Activated CD4-positive, alpha-beta T cell treated with anti-CD3 and anti-CD28 coated beads, Interleukin-2, amount 10 ng/mL, durations not matched to agents 24 days and 14 days (primary cell): Measurements from ENCODE around the gene CRY1. TPM values are rescaled to one million over a fixed set of nuclear protein-coding genes. Genes with fewer than 3 reads are reported as not detected.
"Not testable (repeated sequence)": the region's sequence is repeated elsewhere in the genome, so short reads cannot be mapped to it uniquely, and the experiment has no call there.

Source experiments
- DNase-seq: peaks from one replicate; pipeline ENCODE4 v3.0.0; 2022
- H3K27ac Mint-ChIP-seq: one replicate; pipeline ENCODE4 v1.8.0; 2022; ENCODE audit warnings: mild to moderate bottlenecking, mixed read lengths
- H3K27me3 Mint-ChIP-seq: one replicate; pipeline ENCODE4 v1.8.0; 2022; ENCODE audit warnings: mixed read lengths
- H3K36me3 Mint-ChIP-seq: one replicate; pipeline ENCODE4 v1.8.0; 2022; ENCODE audit warnings: low read depth, mild to moderate bottlenecking, mixed read lengths
- H3K4me1 Mint-ChIP-seq: one replicate; pipeline ENCODE4 v1.8.0; 2021; ENCODE audit warnings: mixed read lengths
- H3K4me3 Mint-ChIP-seq: one replicate; pipeline ENCODE4 v1.8.0; 2022; ENCODE audit warnings: mild to moderate bottlenecking, moderate library complexity, mixed read lengths
- H3K9me3 Mint-ChIP-seq: one replicate; pipeline ENCODE4 v1.8.0; 2021; ENCODE audit warnings: mixed read lengths
- intact Hi-C: fragments of 100-400 bp; cut with micrococcal nuclease; formaldehyde crosslinking; loops from one replicate; pipeline ENCODE4 v1.15.1; 2023
- total RNA-seq: library from RNA; stranded (reverse); gene quantifications from 2 replicates; pipeline ENCODE4 v1.2.3, GENCODE V29; 2022

CRY1 gene
- total RNA-seq, 1 donor from 2014 or later, result 26.0 TPM

DNA sequence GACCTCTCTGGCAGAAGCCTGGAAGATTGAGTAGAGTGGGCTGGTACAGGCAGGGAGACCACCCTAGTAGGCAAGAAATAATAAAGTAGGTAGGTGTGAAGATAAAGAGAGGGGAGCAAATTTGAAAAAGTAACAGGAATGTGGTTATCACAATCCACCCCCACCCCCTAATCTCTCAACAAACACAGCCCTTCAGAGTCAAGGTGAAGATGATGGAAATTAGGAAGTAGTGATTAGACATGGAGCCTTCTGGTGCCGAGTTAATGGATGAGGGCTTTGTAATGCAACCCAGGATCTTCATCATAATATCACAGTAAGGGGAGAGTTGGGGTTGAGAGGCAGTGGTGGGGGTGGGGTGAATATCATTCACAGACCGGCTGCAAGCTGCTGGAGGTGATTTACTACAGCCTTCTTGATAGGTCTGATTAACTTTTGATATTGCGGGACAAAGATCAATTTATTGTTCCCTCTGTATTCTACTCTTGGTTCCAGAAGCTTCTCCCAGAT lies 29.2 kb upstream of the CRY1 start:
- DNase-seq, result no peak
- intact Hi-C loops, result no loop called here
- Mint-ChIP-seq H3K4me1 (no peaks in the 10 kb centered on the region), H3K4me3 (no peak overlapping the region), H3K9me3 (no peaks in the 10 kb centered on the region), H3K36me3 (no peaks in the 10 kb centered on the region), H3K27ac (no peak overlapping the region), H3K27me3 (peaks cover 31% of the 10 kb centered on the region)

DNA sequence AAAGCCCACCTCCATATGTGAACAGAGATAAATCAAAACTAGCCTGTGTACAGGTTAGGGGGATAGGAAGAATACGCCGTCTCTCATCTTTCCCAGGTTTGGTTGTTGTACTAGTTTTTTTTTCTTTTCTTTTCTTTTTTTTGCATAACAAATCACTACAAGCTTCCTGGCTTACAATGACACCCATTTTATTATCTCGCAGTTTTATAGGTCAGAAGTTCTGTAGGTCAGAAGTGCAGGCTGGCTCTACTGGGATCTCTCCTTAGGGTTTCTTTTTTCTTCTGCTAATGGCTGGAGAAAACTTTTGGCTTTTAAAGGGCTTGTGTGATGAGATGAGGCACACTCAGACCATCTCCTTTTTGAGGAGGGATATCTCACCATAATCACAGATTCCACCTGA lies 25.7 kb upstream of the CRY1 start:
- H3K27ac Mint-ChIP-seq, result no peak overlapping the region
- no peak overlapping the region for H3K4me3 Mint-ChIP-seq
- DNase-seq, result no peak
- no peaks in the 10 kb centered on the region for H3K36me3 Mint-ChIP-seq
- intact Hi-C loops, result no loop called here
- no peaks in the 10 kb centered on the region for H3K4me1 Mint-ChIP-seq
- peaks cover 26% of the 10 kb centered on the region for H3K27me3 Mint-ChIP-seq
- H3K9me3 Mint-ChIP-seq, result no peaks in the 10 kb centered on the region

DNA sequence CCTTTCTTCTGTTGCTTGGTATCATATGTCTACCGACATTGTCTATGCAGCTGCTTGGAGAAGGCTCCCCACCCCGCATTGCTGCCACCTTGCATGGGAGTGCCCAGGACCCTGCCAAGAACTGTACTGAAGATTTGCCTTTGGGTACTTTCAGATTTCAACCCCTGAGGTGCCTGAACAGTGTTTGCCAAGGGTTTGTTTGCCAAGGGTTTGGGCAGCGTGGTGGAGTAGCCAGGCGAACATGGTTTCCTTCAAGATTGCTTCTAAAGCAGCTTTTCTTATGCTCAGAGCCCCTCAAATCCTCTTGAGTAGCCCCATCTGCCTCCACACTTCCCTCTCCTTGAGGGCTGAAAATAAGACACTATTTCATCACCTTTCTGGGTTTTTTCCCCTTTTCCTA lies 25.3 kb upstream of the CRY1 start:
- H3K36me3 Mint-ChIP-seq, result no peaks in the 10 kb centered on the region
- peaks cover 25% of the 10 kb centered on the region for H3K27me3 Mint-ChIP-seq
- intact Hi-C loops, result no loop called here
- H3K27ac Mint-ChIP-seq, result no peak overlapping the region
- DNase-seq, result no peak
- H3K9me3 Mint-ChIP-seq, result no peaks in the 10 kb centered on the region
- H3K4me1 Mint-ChIP-seq, result no peaks in the 10 kb centered on the region
- H3K4me3 Mint-ChIP-seq, result no peak overlapping the region

DNA sequence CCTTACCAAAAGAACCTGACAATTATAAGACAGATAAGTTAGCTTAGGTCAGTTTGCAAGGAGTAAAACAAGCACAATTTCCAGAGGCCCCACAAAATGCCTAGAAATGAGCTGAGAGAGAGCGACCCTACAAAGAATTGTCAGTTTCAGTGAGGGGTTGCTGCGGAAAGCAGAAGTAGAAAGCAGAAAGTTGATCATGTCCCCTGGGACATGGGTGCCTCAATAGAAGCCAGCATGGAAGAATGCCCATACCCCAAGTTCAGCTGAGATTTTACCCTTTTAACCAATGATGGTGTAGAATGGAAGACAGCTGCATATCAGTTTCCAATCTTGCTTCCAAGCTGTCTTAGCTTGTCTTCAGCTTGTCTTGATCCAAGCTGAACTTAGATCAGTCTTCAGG lies 21.8 kb upstream of the CRY1 start:
- Mint-ChIP-seq H3K9me3 (no peaks in the 10 kb centered on the region), H3K27ac (no peak overlapping the region), H3K4me1 (no peaks in the 10 kb centered on the region), H3K27me3 (peaks cover 32% of the 10 kb centered on the region), H3K4me3 (no peak overlapping the region), H3K36me3 (no peaks in the 10 kb centered on the region)
- intact Hi-C loops, result no loop called here
- DNase-seq, result no peak

DNA sequence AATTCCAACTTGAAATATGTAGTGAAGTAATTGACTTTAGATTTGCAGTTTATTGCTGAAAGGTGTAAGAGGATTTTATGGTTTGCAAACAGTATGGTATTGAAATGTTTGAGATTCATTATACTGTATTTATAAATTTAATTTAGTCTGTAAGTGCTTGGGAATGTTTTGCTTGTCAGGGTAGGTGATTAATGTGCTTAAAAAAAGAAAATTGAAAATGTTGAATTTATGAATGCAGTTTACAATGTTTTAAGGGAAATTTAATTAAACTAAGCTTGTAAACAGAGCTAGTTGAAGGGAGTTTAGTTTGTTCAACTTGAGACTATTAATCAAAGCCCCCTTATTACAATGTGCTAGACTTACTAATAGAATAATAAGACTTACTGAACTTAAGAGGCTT lies 18.0 kb upstream of the CRY1 start:
- Mint-ChIP-seq H3K27ac (no peak overlapping the region), H3K27me3 (peaks cover 29% of the 10 kb centered on the region), H3K4me3 (no peak overlapping the region), H3K9me3 (no peaks in the 10 kb centered on the region), H3K36me3 (no peaks in the 10 kb centered on the region), H3K4me1 (peaks cover 2% of the 10 kb centered on the region)
- no peak for DNase-seq
- intact Hi-C loops, result no loop called here

DNA sequence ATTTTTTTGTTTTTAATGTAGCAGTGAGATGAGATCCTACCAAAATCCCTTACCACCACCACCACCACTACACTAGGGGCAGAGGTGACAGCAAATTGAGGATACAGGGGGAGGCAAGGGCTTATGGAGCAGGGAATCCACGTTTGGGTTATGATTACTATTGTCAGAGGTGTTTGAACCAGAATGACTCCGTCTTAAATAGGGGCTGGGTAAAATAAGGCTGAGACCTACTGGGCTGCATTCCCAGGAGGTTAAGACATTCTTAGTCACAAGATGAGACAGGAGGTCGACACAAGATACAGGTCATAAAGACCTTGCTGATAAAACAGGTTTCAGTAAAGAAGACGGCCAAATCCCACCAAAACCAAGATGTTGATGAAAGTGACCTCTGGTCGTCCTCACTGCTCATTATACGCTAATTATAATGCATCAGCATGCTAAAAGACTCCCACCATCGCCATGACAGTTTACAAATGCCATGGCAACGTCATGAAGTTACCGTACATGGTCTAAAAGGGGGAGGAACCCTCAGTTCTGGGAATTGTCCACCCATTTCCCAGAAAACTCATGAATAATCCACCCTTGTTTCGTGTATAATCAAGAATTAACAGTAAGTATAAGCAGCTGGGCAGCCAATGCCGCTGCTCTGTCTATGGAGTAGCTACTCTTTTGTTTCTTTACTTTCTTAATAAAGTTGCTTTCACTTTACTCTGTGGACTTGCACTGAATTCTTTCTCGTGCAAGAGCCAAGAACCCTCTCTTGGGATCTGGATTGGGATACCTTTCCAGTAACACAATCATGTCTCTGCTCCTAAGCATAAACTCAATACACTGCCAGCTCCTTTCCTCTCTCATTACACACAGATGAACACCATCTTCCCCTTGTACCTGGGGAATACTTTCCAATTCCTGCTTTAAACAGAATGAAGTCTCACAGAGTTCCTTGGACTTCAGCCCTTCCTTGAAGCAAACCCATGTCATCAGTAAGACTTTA lies 16.7 kb upstream of the CRY1 start:
- no peaks in the 10 kb centered on the region for H3K36me3 Mint-ChIP-seq
- H3K4me3 Mint-ChIP-seq, result no peak overlapping the region
- intact Hi-C loops, result loop anchor here (10.0 kb wide), 1 partner anchor 725 kb away; no protein-coding TSS in a partner anchor
- H3K9me3 Mint-ChIP-seq, result no peaks in the 10 kb centered on the region
- no peak overlapping the region for H3K27ac Mint-ChIP-seq
- peaks cover 2% of the 10 kb centered on the region for H3K4me1 Mint-ChIP-seq
- peaks cover 30% of the 10 kb centered on the region for H3K27me3 Mint-ChIP-seq
- no peak for DNase-seq

DNA sequence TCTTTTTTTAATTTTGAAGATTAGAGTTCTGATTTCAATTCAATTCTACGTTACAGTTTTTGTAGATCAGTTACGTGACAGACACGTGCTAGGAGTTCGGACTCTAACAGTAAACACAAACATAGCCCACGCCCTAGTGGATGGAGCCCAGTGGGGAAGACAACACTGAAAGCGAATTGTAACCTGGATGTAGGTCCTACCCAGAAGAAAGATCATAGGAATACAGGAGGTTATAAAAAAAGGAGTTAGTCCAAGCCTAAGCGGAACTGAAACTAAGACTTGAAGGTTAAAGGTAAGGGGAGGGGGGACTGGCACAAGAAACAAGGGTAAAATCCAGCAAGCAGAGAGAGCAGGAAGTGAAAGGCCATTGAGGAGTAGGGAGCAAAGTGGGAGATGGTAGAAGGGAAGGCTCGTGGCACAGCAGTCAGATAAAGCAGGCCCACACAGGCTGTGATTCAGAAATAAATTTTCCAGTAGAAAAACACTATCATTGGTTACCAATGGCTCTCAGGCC lies 15.7 kb upstream of the CRY1 start:
- H3K27ac Mint-ChIP-seq, result no peak overlapping the region
- peaks cover 27% of the 10 kb centered on the region for H3K27me3 Mint-ChIP-seq
- no peaks in the 10 kb centered on the region for H3K36me3 Mint-ChIP-seq
- H3K9me3 Mint-ChIP-seq, result no peaks in the 10 kb centered on the region
- H3K4me1 Mint-ChIP-seq, result peaks cover 2% of the 10 kb centered on the region
- no peak for DNase-seq
- no peak overlapping the region for H3K4me3 Mint-ChIP-seq
- intact Hi-C loops, result loop anchor here (10.0 kb wide), 1 partner anchor 724 kb away; no protein-coding TSS in a partner anchor

DNA sequence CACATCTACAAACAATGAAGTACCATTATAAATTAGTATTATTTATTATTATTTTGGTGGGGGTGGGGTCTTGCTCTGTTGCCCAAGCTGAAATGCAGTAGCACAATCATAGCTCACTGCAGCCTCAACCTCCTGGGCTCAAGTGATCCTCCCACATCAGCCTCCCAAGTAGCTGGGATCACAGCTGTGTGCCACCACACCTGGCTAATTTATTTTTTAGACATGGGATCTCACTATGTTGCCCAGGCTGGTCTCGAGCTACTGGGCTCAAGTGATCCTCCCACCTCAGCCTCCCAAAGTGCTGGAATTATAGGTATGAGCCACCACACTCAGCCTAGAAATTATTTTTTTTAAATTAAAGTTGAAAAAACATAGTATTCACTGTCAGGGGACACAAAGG lies 15.0 kb upstream of the CRY1 start:
- H3K27ac Mint-ChIP-seq, H3K9me3 Mint-ChIP-seq, H3K4me3 Mint-ChIP-seq, H3K36me3 Mint-ChIP-seq, DNase-seq, H3K4me1 Mint-ChIP-seq: not testable (repeated sequence)
- intact Hi-C loops, result loop anchor here (10.0 kb wide), 1 partner anchor 724 kb away; no protein-coding TSS in a partner anchor
- peaks cover 24% of the 10 kb centered on the region for H3K27me3 Mint-ChIP-seq

DNA sequence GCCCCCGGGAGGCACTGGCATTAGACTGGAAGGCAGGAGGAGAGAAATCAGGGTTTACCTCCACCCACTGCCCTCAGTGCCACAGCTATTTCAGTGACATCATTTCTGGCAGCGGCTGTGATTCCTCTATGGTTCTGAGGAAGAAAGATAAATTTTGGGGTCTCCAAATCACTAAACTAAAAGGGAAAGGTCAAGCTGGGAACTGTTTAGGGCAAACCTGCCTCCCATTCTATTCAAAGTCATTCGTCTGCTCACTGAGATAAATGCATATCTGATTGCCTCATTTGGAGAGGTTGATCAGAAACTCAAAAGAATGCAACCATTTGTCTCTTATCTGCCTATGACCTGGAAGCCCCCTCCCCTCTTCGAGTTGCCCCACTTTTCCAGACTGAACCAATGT lies 14.0 kb upstream of the CRY1 start:
- intact Hi-C loops, result loop anchor here (10.0 kb wide), 1 partner anchor 723 kb away; no protein-coding TSS in a partner anchor
- H3K27ac Mint-ChIP-seq, result no peak overlapping the region
- H3K9me3 Mint-ChIP-seq, result no peaks in the 10 kb centered on the region
- peaks cover 2% of the 10 kb centered on the region for H3K4me1 Mint-ChIP-seq
- no peak for DNase-seq
- peaks cover 18% of the 10 kb centered on the region for H3K27me3 Mint-ChIP-seq
- H3K4me3 Mint-ChIP-seq, result no peak overlapping the region
- H3K36me3 Mint-ChIP-seq, result no peaks in the 10 kb centered on the region

DNA sequence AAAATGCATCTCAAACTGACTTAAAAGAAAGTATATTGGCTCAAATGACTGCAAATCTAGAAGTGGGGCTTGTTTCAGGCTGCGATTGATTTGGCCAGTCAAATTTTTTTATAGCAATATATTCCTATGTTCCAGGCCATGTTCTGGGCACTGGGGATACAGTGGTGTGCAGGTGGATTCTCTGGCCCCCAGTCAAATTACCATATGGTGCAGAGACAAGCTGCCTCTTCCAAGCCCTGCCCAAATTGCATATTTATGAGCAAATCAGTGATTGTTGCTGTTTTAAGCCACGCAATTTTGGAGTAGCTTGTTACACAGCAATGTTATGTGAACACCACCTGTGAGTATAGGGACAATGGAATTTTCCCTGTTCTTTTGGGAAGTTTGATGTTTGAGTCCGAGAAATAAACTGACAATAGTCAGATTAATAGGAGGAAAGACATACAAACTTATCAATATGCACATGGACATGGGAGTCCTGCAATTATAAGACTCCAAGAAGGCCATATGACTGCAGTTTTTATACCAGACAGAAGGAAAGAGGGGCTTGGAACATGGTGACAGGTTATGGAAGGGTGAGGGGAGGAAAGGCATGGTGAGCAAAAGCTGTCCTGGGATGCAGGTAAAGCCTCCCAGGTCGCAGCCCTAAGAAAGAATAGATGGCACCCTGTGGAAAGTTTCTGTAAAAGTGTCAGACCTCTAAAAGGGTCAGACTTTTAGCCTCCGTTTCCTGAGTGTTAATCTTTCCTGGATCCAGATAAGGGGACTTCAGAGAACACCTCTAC lies 13.1 kb upstream of the CRY1 start:
- H3K4me1 Mint-ChIP-seq, result peaks cover 2% of the 10 kb centered on the region
- peaks cover 13% of the 10 kb centered on the region for H3K27me3 Mint-ChIP-seq
- H3K4me3 Mint-ChIP-seq, result no peak overlapping the region
- no peaks in the 10 kb centered on the region for H3K9me3 Mint-ChIP-seq
- H3K27ac Mint-ChIP-seq, result no peak overlapping the region
- intact Hi-C loops, result loop anchor here (10.0 kb wide), 1 partner anchor 722 kb away; no protein-coding TSS in a partner anchor
- DNase-seq, result no peak
- no peaks in the 10 kb centered on the region for H3K36me3 Mint-ChIP-seq

DNA sequence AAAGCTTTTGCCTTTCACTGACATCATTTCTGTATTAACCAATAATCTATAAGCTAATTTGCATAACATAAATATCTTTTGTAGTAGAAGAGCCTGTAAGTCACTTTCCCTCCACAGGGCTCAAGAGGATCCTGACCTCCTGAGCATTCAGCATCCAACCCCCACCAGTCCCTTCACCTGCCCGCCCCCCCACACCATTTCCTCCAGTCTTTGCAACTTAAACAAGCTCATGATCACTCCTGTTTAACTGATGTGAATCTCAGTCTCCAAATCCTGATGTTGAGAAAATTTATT lies 12.0 kb upstream of the CRY1 start:
- Mint-ChIP-seq H3K4me3 (no peak overlapping the region), H3K27me3 (peaks cover 15% of the 10 kb centered on the region), H3K4me1 (peaks cover 2% of the 10 kb centered on the region), H3K36me3 (no peaks in the 10 kb centered on the region), H3K27ac (no peak overlapping the region), H3K9me3 (no peaks in the 10 kb centered on the region)
- DNase-seq, result no peak
- intact Hi-C loops, result loop anchor here (10.0 kb wide), 1 partner anchor 721 kb away; no protein-coding TSS in a partner anchor

DNA sequence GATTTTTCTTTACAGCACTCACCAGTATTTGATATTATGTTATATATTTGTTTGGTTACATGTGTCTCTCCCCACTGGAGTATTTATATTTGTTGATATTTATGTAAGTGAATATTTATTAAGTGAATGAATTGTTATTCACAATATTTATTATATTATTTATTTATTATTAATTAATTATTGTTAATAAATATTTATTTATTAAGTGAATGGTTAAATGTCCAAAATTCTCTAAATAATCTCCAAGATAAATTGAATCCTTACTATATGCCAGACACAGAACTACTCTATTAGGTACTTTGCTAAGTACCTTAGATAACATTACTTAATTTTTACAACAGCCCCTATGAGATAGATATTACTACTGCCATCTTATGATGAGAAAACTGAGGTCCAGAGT lies 10.2 kb upstream of the CRY1 start:
- Mint-ChIP-seq H3K4me3 (no peak overlapping the region), H3K36me3 (no peaks in the 10 kb centered on the region), H3K27me3 (peaks cover 24% of the 10 kb centered on the region), H3K4me1 (no peaks in the 10 kb centered on the region), H3K27ac (no peak overlapping the region), H3K9me3 (no peaks in the 10 kb centered on the region)
- DNase-seq, result no peak
- intact Hi-C loops, result loop anchor here (10.0 kb wide), 1 partner anchor 719 kb away; no protein-coding TSS in a partner anchor

DNA sequence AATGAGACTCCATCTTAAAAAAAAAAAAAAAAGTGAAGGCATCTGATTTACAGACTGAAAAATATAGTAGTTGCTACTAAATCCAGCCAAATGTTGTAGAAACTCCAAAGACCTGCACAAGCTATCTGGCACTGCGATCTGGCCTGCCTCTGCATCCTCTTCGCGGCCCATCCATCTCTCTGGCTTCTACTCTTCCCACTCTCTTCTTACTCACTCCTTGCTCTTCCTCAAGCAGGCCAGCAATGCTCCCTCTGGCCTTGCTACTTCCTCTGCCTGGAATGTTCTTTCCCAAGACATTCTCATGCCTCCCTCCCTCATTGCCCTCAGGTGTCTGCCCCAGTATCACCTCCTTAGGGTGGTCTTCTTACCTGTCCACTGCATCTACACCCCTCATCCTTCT lies 9.7 kb upstream of the CRY1 start:
- DNase-seq, result no peak
- H3K27me3 Mint-ChIP-seq, result peaks cover 25% of the 10 kb centered on the region
- intact Hi-C loops, result loop anchor here (10.0 kb wide), 1 partner anchor 718 kb away; no protein-coding TSS in a partner anchor
- H3K36me3 Mint-ChIP-seq, result no peaks in the 10 kb centered on the region
- no peak overlapping the region for H3K4me3 Mint-ChIP-seq
- H3K4me1 Mint-ChIP-seq, result no peaks in the 10 kb centered on the region
- H3K9me3 Mint-ChIP-seq, result no peaks in the 10 kb centered on the region
- H3K27ac Mint-ChIP-seq, result no peak overlapping the region
